GM12865 (cell line): ENCODE results near the gene CLINT1.

Source experiments
- DNase-seq: peaks from one replicate; pipeline ENCODE4 v3.0.0; 2010; ENCODE audit warnings: low read depth
- H3K4me3 ChIP-seq: 2 replicates; pipeline ENCODE4 v1.5.1; 2011; ENCODE audit warnings: mild to moderate bottlenecking, low read depth, low read length, control low read depth
- CTCF ChIP-seq: IDR thresholded peaks from 2 replicates; pipeline ENCODE4 v1.5.1; 2011; ENCODE audit warnings: low read length, control low read depth, low read depth, inconsistent platforms; ENCODE audit not compliant: insufficient read depth; ENCODE audit errors: missing control alignments

Gene CLINT1

GRCh38 chr5:157747766-157748700, 110.9 kb downstream of the CLINT1 start:
- no peak overlapping the region for H3K4me3 ChIP-seq
- TF ChIP-seq CTCF: no peak
- no peak for DNase-seq

GRCh38 chr5:157747173-157747740, 111.7 kb downstream of the CLINT1 start:
- H3K4me3 ChIP-seq: no peak overlapping the region
- no peak for DNase-seq
- no peak for TF ChIP-seq CTCF

- H3K4me3 ChIP-seq: no peak overlapping the region
- no peak for DNase-seq
- TF ChIP-seq CTCF: no peak
These were observed 113.9 kb downstream of the CLINT1 start for GRCh38 chr5:157745041-157745456.

- H3K4me3 ChIP-seq: peak overlapping the region; percentile 45
- no peak for TF ChIP-seq CTCF
- DNase-seq: peak; percentile 52
These were observed 114.6 kb downstream of the CLINT1 start for GRCh38 chr5:157744051-157745011.

GRCh38 chr5:157743163-157744050, 115.5 kb downstream of the CLINT1 start, which contains the start of gene LSM11:
Gene LSM11 (plus strand): TSS chr5:157743712. CDS start chr5:157743751, 39 bp downstream.
- peak; percentile 100 for TF ChIP-seq CTCF
- H3K4me3 ChIP-seq: peak within 1 kb of the TSS; percentile 45
- peak; percentile 92 for DNase-seq
